ENCODE data around the gene CECR2.
"Not testable (repeated sequence)": the region's sequence is repeated elsewhere in the genome, so short reads cannot be mapped to it uniquely, and the experiment has no call there.

Gene CECR2

GRCh38 chr22:17523925-17524324, 154.7 kb downstream of the CECR2 start:
- DNase-seq, result no peak

- no peak for DNase-seq
These were observed 167.0 kb downstream of the CECR2 start for GRCh38 chr22:17536269-17536668.

GRCh38 chr22:17537155-17537554, 167.9 kb downstream of the CECR2 start:
- DNase-seq, result no peak

GRCh38 chr22:17540481-17540880, 171.2 kb downstream of the CECR2 start:
- no peak for DNase-seq

- no peak for DNase-seq
These were observed 172.2 kb downstream of the CECR2 start for GRCh38 chr22:17541476-17541875.

- no peak for DNase-seq
These were observed 173.2 kb downstream of the CECR2 start for GRCh38 chr22:17542452-17542851.

- no peak for DNase-seq
These were observed 178.9 kb downstream of the CECR2 start for GRCh38 chr22:17548010-17548755.

GRCh38 chr22:17548756-17549035, 179.4 kb downstream of the CECR2 start:
- DNase-seq, result no peak

- no peak for DNase-seq
These were observed 179.9 kb downstream of the CECR2 start for GRCh38 chr22:17549183-17549582.

GRCh38 chr22:17549655-17550054, 180.4 kb downstream of the CECR2 start:
- DNase-seq, result no peak

- DNase-seq, result no peak
These were observed 183.5 kb downstream of the CECR2 start for GRCh38 chr22:17552737-17553136.

GRCh38 chr22:17554814-17555213, 185.6 kb downstream of the CECR2 start:
- no peak for DNase-seq

- no peak for DNase-seq
These were observed 189.9 kb downstream of the CECR2 start for GRCh38 chr22:17559188-17559587.

- DNase-seq, result no peak
These were observed 193.9 kb downstream of the CECR2 start, which contains the start of gene SLC25A18 for GRCh38 chr22:17562906-17563870. Gene SLC25A18 (plus strand): TSS chr22:17563498. CDS start chr22:17579945, 16,447 bp downstream.

- DNase-seq, result no peak
These were observed 194.7 kb downstream of the CECR2 start for GRCh38 chr22:17563936-17564391.

GRCh38 chr22:17566016-17566687, 196.9 kb downstream of the CECR2 start:
- DNase-seq, result not testable (repeated sequence)

- DNase-seq, result no peak
These were observed 197.5 kb downstream of the CECR2 start for GRCh38 chr22:17566776-17567175.

- DNase-seq, result no peak
These were observed 200.8 kb downstream of the CECR2 start for GRCh38 chr22:17569971-17570511.

- no peak for DNase-seq
These were observed 201.8 kb downstream of the CECR2 start for GRCh38 chr22:17570851-17571631.

GRCh38 chr22:17575151-17575550, 205.9 kb downstream of the CECR2 start:
- DNase-seq, result no peak

- no peak for DNase-seq
These were observed 206.4 kb downstream of the CECR2 start for GRCh38 chr22:17575681-17576080.

GRCh38 chr22:17576470-17576869, 207.2 kb downstream of the CECR2 start:
- DNase-seq, result no peak

Data from AML-193 (cell line).